Measurements from ENCODE around the gene EPHA8.

The EPHA8 gene

DNA sequence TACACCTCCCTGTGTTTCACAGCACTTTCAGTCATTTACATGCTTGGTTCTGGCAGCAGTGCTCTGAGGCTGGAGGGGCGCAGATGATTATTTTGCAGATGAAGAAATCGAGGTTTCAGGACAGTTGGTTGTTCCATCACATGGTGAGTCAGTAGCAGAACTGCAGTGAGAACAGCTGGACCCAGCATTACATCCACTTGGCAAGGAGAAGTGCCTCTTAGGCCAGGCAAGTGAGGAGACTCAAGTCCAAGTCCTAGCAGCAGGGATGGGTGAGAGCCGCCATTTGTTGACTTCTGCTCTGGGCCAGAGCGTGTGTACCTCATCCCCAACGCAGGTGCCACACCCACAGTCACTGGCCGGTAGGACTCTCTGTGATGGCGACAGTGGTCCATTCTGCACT is 26.8 kb upstream of the EPHA8 start:
- no peak for DNase-seq (ENCODE audit: low read depth, low spot score)

DNA sequence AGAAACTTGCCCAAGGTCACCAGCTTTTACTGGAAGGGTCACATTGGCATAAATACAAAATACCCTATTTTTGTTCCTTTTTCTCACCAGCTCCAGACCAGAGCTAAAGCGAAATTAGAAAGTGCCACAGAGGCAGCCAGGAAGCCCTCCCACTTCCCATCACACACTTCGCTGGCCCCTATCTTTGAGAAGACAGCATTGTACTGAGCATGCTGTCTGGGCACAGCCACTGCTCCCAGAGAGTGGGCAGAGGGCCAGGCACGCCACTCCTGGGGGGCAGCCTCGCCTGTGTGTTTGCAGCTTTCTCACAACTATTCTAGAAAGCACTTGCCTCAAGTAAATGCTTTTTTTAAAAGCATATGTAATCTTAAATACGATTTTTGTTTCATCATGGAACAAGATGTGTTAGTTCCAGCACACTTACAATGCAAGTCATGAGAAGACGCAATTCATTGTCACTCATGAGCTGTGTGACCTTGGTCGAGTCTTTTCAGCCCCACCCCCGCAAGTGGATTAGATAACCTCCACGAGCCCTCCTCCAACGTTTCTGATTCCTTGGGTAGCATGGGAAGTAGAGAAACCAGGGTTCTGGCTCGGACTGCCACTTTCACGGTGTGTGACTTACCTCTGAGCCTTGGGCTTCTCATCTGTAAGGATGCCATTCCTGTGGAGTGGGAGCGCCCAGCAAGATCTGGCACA is 25.7 kb upstream of the EPHA8 start:
- DNase-seq (ENCODE audit: low read depth, low spot score), result no peak

- DNase-seq (ENCODE audit: low read depth, low spot score), result no peak
Measured at GRCh38 chr1:22539510-22540118, 23.7 kb upstream of the EPHA8 start.

GRCh38 chr1:22540337-22540736 is 23.0 kb upstream of the EPHA8 start:
- DNase-seq (ENCODE audit: low read depth, low spot score), result no peak

- DNase-seq (ENCODE audit: low read depth, low spot score), result no peak
Measured at GRCh38 chr1:22542886-22543285, 20.4 kb upstream of the EPHA8 start.

GRCh38 chr1:22543679-22544078 is 19.6 kb upstream of the EPHA8 start:
- no peak for DNase-seq (ENCODE audit: low read depth, low spot score)

GRCh38 chr1:22544606-22545005 is 18.7 kb upstream of the EPHA8 start:
- DNase-seq (ENCODE audit: low read depth, low spot score), result no peak

GRCh38 chr1:22545141-22545540 is 18.1 kb upstream of the EPHA8 start:
- no peak for DNase-seq (ENCODE audit: low read depth, low spot score)

DNA sequence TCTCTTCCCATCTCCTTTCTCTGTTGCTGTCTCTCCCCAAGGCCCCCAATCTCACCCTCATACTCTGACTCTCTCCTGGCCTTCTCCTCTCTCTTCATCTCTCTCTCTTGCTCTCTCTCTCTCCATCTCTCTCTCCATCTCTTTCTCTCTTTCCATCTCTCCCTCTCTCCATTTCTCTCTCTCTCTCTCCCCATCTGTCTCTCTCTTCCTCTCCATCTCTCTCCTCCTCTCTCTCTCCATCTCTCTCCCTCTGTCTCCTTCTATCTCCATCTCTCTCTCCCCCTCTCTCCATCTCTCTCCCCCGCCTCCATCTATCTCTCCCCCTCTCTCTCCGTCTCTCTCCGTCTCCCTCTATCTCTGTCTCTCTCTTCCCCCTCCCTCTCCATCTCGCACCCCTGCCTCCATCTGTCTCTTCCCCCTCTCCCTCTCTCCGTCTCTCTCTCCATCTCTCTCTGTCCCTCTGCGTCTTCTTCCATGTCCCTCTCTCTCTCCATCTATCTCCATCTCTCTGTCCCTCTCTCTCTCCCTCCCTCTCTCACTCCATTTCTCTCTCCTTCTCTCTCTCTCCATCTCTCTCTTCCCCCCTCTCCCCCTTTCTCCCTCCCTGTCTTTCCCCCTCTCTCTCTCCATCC is 16.0 kb upstream of the EPHA8 start:
- no peak for DNase-seq (ENCODE audit: low read depth, low spot score)

DNA sequence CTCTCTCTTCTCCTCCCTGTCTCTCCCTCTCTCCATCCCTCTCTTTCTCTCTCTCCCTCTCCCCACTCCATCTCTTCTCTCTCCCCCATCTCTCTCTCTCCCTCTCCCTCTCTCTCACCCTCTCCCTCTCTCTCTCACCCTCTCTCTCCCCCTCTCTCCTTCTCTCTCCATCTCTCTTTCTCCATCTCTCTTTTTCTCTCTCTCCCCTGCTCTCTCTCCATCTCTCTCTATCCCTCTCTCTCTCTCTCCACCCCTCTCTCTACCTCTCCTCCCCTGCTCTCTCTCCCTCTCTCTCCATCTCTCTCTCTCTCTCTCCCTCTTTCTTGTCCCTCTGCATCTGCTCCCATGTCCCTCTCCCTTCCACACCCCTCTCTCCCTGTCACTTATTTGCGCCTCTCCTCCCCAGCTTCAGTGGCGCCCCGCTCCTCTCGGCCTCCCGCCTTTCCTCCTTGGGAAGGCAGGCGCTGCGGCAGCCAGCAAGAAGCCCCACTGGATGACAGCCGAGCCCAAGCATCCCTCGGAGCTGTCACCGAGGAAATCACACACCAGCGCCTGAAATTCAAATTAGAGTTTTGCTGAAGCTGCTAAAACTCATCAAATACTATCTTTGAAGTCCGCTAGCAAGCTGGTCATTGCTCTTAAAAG is 15.3 kb upstream of the EPHA8 start:
- DNase-seq (ENCODE audit: low read depth, low spot score), result no peak

GRCh38 chr1:22550021-22550420 is 13.3 kb upstream of the EPHA8 start:
- DNase-seq (ENCODE audit: low read depth, low spot score), result no peak

DNA sequence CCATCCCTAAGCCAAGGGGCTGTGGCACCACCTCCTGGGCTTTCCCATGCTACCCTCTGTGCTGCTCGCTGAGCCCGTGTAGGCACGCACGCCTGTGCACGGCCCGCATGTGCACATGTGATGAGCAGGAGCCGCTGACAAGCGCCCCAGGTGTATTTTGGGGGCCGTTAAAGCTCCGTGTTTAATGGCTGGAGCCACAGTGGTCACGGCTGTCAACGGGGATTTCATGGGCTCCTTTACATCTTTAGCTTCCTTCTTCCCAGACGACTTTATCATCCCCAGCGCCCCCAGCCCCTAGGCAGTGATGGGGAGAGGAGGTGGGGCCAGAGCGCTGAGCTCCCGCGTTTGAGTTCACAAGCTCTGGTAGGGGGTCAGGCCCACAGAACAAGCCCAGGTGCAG is 11.7 kb upstream of the EPHA8 start:
- no peak for DNase-seq (ENCODE audit: low read depth, low spot score)

DNA sequence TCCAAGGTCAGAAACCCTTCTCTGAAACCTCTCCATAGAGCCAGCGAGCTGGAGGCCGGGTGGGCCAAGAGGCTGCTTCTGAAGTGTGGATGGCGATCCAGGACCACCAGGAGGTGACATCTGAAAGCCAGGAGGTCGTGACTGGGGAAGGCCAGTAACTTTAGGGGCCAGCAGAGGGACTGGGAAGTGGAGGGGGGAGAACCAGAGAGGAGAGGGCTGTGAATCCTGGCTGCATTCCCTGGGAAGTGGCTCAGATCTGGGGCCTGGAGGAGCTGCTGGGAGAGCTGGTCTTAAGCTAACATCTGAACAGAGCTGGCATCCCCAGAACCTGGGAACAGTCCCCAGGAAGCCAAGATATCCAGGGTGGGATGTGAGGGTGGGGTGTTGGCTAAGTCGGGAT is 11.3 kb upstream of the EPHA8 start:
- DNase-seq (ENCODE audit: low read depth, low spot score), result no peak

- DNase-seq (ENCODE audit: low read depth, low spot score), result no peak
Measured at GRCh38 chr1:22553104-22553880, 10.0 kb upstream of the EPHA8 start.

GRCh38 chr1:22553991-22554522 is 9.2 kb upstream of the EPHA8 start:
- no peak for DNase-seq (ENCODE audit: low read depth, low spot score)

DNA sequence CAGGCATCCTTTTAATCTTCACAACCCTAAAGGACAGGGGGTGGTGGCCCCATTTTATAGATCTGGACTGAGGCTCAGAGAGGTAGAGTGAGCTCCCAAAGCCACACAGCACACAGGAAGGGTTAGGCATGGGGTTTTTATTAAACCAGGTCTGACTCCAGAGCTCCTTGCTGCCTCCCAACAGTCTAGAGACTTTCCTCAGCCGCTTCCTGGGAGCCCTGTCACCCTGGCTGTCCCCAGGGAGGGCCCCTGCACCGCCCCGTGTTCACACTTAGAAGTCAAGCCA is 8.0 kb upstream of the EPHA8 start:
- no peak for DNase-seq (ENCODE audit: low read depth, low spot score)

GRCh38 chr1:22556391-22557104 is 6.7 kb upstream of the EPHA8 start:
- DNase-seq (ENCODE audit: low read depth, low spot score), result no peak

- DNase-seq (ENCODE audit: low read depth, low spot score), result no peak
Measured at GRCh38 chr1:22557341-22557950, 5.8 kb upstream of the EPHA8 start.

DNA sequence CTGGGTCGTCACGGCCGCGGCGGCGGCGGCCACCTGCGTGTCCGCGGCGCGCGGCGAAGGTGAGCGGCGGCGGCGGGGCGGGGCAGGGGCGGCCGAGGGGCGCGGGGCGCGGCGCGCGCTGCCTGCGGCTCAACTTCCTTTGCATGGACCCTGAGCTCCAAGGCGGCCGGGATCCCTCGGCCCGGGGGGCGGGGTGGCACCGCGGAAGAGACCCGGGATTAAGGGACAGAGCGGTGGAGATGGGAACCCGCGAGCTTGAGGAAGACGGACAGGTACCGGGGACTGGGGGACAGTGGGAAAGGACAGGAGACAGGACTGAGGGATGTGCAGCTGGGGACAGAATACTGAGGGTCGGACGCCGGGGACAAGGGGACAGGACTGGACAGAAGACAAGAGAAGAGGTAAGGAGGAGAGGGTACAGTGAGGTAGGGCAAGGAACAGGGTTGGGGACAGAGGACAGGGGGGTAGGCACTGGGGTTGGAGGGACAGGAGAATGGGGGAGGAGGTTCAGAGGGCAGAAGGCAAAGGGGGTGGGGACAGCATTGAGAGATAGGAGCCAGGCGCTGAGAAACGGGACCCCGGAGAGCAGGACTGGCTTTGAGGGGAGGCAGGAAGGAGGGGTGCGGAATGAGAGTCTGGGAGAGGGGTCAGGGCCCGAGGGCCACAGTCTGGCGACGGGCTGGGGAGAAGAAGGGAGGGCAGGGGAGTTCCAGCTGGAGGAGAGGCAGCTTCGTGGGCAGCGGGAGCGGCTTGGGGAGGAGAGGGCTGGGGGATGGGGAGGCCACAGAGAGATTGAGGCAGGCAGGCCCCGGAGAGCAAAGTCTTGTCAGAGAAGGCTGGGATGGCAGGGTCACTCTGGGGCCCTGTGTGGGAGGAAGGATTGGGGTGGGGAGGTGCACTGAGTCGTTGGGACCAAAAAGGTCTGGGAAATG is 648 bp downstream of the EPHA8 start:
- no peak for DNase-seq (ENCODE audit: low read depth, low spot score)

- no peak for DNase-seq (ENCODE audit: low read depth, low spot score)
Measured at GRCh38 chr1:22566161-22566560, 2.9 kb downstream of the EPHA8 start.
